HUES6 (cell line): ENCODE results near the gene NDUFS3.
A peak's percentile ranks its signal among the peaks of the same experiment; 100 is the strongest.

Experiments
- H3K27ac ChIP-seq: 2 replicates; pipeline ENCODE4 v1.7.0; 2013; ENCODE audit warnings: low read depth, mild to moderate bottlenecking, low read length, inconsistent platforms
- H3K27me3 ChIP-seq: 2 replicates; pipeline ENCODE4 v1.6.1; 2013; ENCODE audit warnings: low read length; ENCODE audit not compliant: control insufficient read depth, insufficient read depth
- H3K36me3 ChIP-seq: 2 replicates; pipeline ENCODE4 v1.6.1; 2013; ENCODE audit warnings: low read length; ENCODE audit not compliant: control insufficient read depth, insufficient read depth
- H3K4me1 ChIP-seq: 2 replicates; pipeline ENCODE4 v1.6.1; 2013; ENCODE audit warnings: low read length; ENCODE audit not compliant: control insufficient read depth, insufficient read depth
- H3K4me3 ChIP-seq: 2 replicates; pipeline ENCODE4 v1.5.1; 2013; ENCODE audit warnings: low read depth, low read length
- H3K9ac ChIP-seq: one replicate; pipeline ENCODE4 v1.6.1; 2013; ENCODE audit warnings: mild to moderate bottlenecking, low read length
- H3K9me3 ChIP-seq: 2 replicates; pipeline ENCODE4 v1.6.1; 2013; ENCODE audit warnings: low read depth, low read length; ENCODE audit not compliant: control insufficient read depth, insufficient read depth

Gene NDUFS3

DNA sequence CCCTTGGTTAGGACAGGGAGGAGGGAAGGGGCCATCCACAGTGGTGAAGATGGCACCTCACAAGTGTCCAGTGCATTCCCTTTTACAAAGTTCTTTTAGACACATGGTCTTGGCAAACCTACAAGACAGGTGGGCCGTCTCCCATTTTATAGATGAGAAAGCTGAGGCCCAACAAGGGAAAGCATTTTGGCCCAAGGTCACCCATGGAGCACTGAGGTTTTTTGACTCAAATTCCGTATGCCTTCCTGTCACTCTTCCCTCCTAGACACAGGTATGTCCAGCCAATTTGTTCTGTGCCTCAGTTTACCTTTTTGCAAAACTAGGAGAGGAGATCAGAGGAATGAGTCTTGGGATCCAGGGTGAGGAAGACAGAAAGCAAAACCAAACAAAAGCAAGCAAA is 14.1 kb downstream of the NDUFS3 start:
- Histone ChIP-seq H3K9ac (no peak overlapping the region), H3K27ac (no peak overlapping the region), H3K4me3 (peak overlapping the region; percentile 72; the same call in 1 of the 2 replicates), H3K9me3 (no peaks in the 10 kb centered on the region), H3K36me3 (no peaks in the 10 kb centered on the region), H3K27me3 (peaks cover 45% of the 10 kb centered on the region), H3K4me1 (peaks cover 22% of the 10 kb centered on the region)

DNA sequence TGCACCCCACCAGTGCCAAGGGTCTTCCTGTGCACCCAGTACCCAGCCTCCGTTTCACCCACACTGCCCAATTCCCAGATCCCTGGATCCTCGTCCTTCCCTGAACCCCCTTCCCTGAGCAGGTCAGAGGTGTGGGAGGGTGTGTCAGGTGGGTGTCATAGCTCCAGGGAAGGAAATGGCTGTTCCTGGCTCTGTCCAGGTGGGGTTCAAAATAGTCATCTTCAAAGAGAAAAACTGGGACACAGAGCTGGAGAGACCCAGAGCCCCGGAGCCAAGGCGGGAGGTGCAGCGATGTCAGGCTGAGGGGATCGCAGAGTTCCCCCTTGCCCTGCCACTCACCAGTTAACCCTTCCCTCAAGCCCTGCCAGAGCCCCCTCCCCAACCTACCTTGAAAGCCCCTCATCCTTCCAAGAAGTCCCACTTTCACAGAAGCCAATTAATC is 14.6 kb downstream of the NDUFS3 start:
- peak overlapping the region; percentile 1 for H3K9ac ChIP-seq
- peaks cover 22% of the 10 kb centered on the region for H3K4me1 ChIP-seq
- peak overlapping the region; percentile 72 for H3K4me3 ChIP-seq
- no peaks in the 10 kb centered on the region for H3K36me3 ChIP-seq
- H3K27ac ChIP-seq: no peak overlapping the region
- H3K9me3 ChIP-seq: no peaks in the 10 kb centered on the region
- peaks cover 45% of the 10 kb centered on the region for H3K27me3 ChIP-seq

DNA sequence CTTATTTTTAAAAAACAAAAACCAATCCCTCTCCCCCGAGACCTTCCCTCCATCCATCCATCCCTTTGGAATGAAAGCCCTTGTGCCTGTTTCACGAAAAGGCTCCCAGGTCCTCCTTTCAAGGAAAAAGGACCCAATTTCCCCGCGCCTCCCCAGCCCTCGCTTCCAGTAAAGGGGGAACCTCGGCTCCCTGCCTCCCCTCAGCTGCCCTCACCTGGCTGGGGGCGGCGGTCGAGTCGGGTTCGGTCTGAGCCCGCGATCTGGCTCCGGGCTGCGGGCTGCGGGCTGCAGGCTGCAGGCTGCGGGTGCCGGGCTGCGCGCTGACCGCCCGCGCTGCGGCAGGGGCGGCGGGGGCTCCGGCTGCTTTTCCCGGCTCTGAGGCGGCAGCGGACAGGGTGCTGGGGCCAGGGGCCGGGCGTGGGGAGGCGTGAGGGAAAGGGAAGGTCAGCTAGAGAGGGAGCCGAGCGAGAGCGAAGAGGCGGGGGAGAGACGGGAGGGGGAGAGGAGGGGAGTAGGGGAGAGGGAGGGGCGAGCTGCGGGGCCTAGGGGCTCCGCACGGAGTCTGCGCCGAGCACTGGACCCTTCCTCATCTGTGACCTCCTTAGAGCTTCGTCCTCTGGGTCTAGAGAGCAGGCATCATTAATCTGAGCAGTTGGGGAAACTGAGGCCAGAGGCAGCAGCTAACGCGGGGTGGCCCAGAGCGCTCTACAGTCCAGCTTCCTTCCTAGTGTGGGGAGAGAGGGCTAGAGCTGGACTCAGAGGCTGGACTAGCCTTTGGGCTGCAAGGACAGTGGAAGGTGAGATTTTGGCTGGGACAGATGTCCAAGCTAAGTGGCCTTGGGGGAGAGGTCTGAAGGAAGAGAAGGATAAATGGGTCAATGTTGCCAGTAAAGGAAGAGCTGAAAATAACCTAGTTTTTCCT is 15.3 kb downstream of the NDUFS3 start, which contains the start of gene C1QTNF4:
Gene C1QTNF4 (minus strand): TSS at position 478 of the 922 bp plus-strand sequence. CDS start 3,601 bp downstream, outside the sequence.
- Histone ChIP-seq H3K9ac (peak within 1 kb of the TSS; percentile 42), H3K27ac (no peak within 1 kb of the TSS), H3K4me1 (peaks cover 24% of the 10 kb centered on the region), H3K36me3 (no peaks in the 10 kb centered on the region), H3K9me3 (no peaks in the 10 kb centered on the region), H3K27me3 (peaks cover 45% of the 10 kb centered on the region), H3K4me3 (peak within 1 kb of the TSS; percentile 72)

DNA sequence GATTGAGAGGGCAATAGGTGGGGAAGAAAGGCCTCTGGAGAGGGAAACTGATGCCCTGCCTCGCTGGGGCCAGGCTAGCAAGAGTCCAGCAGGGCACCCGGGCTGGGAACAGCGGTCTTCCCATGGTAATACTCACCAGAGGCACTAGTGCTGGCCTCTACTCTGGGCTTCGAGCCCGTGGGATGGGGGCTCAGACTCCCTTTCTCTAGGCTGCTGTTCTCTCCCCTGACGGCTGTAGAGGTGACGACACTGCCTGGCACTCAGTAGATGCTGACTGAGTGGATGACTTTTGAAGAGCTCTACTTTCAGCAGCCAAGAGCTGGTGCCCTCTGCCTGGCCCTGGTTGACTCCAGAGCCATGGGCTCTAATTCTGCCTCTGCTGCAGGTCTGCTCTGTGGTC is 16.2 kb downstream of the NDUFS3 start:
- H3K27me3 ChIP-seq: peaks cover 45% of the 10 kb centered on the region
- H3K9ac ChIP-seq: no peak overlapping the region
- H3K27ac ChIP-seq: no peak overlapping the region
- peaks cover 32% of the 10 kb centered on the region for H3K4me1 ChIP-seq
- H3K4me3 ChIP-seq: 0 out of 2 replicates have a peak overlapping the region, but pooled peaks have one; percentile 72
- H3K9me3 ChIP-seq: no peaks in the 10 kb centered on the region
- no peaks in the 10 kb centered on the region for H3K36me3 ChIP-seq

DNA sequence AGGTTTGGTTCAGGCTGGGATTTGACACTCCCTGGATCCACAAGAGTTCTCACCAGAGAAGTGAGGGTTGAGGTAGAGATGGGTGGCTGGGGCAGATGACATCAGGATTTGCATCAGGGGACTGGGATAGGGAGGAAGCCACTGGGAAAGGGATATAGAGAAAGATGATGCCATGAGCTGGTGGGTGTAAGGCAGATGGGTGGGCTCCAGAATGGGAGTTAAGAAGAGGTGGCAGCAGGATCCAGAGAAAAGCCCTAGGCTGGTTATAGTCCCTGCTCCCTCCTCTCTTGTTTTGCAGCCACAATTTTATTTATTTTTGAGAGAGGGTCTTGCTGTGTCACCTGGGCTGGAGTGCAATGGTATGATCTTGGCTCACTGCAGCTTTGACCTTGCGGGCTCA is 17.1 kb downstream of the NDUFS3 start:
- Histone ChIP-seq H3K27me3 (peaks cover 45% of the 10 kb centered on the region), H3K36me3 (no peaks in the 10 kb centered on the region), H3K27ac (no peak overlapping the region), H3K9ac (no peak overlapping the region), H3K4me1 (peaks cover 32% of the 10 kb centered on the region), H3K9me3 (no peaks in the 10 kb centered on the region), H3K4me3 (no peak overlapping the region)

DNA sequence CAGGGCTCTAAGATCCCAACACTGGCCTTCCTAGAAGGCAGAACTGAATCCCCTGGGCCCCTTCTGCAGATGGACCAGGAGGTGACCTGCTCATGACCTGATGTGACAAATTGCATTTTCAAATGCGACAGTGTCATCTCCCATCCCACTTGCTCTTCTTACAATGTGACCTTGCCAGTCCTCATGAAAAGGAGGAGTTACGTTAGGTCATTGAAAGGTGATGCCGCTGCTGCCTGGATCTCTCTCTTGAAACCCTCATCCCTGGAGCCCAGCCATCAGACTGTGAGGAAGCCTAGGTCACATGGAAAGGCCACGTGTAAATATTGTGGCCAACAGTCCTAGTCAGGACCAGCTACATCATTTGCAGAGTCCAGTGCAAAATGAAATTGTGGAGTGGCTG is 21.0 kb downstream of the NDUFS3 start:
- Histone ChIP-seq H3K27me3 (peaks cover 13% of the 10 kb centered on the region), H3K36me3 (no peaks in the 10 kb centered on the region), H3K4me1 (peaks cover 11% of the 10 kb centered on the region; the same call in 1 of the 2 replicates), H3K9me3 (no peaks in the 10 kb centered on the region), H3K4me3 (no peak overlapping the region), H3K9ac (no peak overlapping the region), H3K27ac (no peak overlapping the region)

DNA sequence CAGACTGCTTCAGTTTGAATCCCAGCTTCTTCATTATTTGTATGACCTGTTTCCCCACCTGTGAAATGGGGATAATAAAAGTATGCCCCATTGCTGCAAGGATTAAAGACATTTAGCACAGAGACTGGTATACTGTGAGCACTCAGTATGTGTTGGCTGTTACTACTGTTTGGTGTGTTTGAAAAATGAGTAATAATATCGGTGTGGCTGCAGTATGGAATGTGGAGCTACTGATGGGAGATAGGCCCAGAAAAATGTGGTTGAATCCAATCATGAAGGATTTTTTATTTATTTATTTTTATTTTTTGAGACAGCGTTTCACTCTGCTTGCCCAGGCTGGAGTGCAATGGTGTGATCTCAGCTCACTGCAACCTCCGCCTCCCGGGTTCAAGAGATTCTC is 24.4 kb downstream of the NDUFS3 start:
- Histone ChIP-seq H3K9ac (no peak overlapping the region), H3K27me3 (no peaks in the 10 kb centered on the region), H3K4me3 (no peak overlapping the region), H3K9me3 (no peaks in the 10 kb centered on the region), H3K4me1 (0 out of 2 replicates have a peak, but pooled peaks cover 10% of the 10 kb centered on the region), H3K27ac (no peak overlapping the region), H3K36me3 (no peaks in the 10 kb centered on the region)

DNA sequence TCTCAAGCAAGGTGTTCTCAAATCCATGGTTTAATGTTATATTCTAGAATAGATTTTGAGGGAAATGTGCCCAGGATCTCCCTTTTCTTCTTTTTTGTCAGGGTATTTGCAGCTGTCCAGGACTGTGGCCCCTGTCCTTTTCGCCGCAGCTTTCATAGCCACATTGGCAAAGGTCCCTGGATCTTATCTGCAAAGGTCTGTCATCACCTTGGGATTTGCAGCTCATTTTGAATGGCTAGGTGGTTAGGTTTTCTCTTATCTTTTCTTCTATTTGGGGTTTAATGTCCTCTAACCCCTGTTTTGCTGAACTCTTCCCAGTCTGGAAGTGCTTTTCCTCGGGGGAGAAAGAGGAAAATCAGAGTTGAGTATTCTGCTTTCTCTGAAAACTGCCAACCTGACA is 27.0 kb downstream of the NDUFS3 start:
- H3K4me1 ChIP-seq: no peaks in the 10 kb centered on the region
- no peak overlapping the region for H3K9ac ChIP-seq
- no peaks in the 10 kb centered on the region for H3K9me3 ChIP-seq
- no peak overlapping the region for H3K4me3 ChIP-seq
- H3K27ac ChIP-seq: no peak overlapping the region
- H3K27me3 ChIP-seq: no peaks in the 10 kb centered on the region
- H3K36me3 ChIP-seq: 0 out of 2 replicates have a peak, but pooled peaks cover 5% of the 10 kb centered on the region

DNA sequence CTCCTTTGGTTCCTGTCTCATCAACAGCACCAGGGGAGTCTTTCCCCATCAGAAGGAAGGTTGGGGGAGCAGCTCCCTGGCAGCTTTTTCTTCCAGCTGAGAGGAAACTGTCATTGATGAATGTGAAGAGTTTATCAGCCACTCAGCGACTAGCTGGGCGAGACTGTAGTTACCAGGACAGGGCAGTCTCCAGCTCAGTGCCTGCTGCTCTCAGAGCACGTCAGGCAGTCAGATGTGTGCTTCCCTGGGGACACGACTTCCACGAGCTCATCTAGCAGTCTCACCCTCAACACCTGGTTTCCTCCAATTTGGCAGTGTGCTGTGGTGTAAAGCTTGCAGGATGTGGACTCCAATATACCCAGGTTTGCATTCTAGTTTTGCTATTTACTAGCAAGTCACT is 27.9 kb downstream of the NDUFS3 start:
- Histone ChIP-seq H3K4me1 (no peaks in the 10 kb centered on the region), H3K9me3 (no peaks in the 10 kb centered on the region), H3K9ac (peak overlapping the region; percentile 3), H3K4me3 (no peak overlapping the region), H3K36me3 (peaks cover 10% of the 10 kb centered on the region; the same call in 1 of the 2 replicates), H3K27me3 (no peaks in the 10 kb centered on the region), H3K27ac (no peak overlapping the region)

DNA sequence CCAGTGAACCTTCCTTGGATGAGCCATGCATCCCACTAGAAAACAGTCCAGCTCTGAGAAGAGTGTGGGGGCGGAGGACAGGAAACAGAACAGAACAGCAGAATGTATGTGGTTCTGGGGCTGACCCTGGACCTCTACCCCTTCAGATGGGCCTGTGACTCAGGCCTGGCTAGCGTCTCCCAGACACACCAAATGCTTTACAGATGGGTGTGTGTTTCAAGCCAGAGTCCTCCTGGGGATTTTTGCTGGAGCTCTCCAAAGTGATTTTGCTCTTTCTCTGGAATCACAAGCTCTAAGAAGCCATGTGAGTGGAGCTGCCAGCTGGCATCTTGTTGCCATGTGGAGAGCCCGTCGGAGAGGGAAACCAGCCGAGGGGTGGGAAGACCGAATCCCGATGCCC is 28.5 kb downstream of the NDUFS3 start:
- Histone ChIP-seq H3K36me3 (peaks cover 10% of the 10 kb centered on the region; the same call in 1 of the 2 replicates), H3K4me3 (no peak overlapping the region), H3K9ac (no peak overlapping the region), H3K27ac (no peak overlapping the region), H3K27me3 (no peaks in the 10 kb centered on the region), H3K9me3 (no peaks in the 10 kb centered on the region), H3K4me1 (no peaks in the 10 kb centered on the region)

DNA sequence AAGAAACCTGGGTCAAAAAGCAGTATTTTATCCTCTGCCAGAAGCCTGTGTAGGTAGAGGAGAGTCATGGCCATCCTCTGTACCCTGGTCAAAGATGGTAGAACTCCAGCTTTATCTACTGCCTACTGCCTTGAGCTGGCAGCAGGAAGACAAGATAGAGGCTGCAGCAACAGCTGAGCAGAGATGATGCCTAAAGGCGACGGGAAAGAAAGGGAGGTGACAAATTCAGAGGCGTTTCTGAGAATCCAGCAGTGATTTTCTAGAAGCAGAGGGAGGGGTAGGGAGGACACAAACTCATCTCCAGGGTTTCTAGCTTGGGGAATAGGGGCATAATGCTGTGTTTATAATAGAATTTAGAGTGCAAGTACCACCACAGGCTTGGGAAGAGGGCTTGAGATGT is 30.8 kb downstream of the NDUFS3 start:
- Histone ChIP-seq H3K4me1 (no peaks in the 10 kb centered on the region), H3K36me3 (peaks cover 10% of the 10 kb centered on the region; the same call in 1 of the 2 replicates), H3K9me3 (no peaks in the 10 kb centered on the region), H3K27me3 (no peaks in the 10 kb centered on the region), H3K27ac (no peak overlapping the region), H3K9ac (no peak overlapping the region), H3K4me3 (no peak overlapping the region)
